K562 (cell line): ENCODE measurements around the gene SRBD1. TPM values are rescaled to one million over a fixed set of nuclear protein-coding genes. Genes with fewer than 3 reads are reported as not detected.

Source experiments
- ATAC-seq: fragments of 200-7000 bp; cut with Tn5 transposase; 3 replicates; pipeline ENCODE4 v1.9.1; 2020; ENCODE audit warnings: moderate library complexity
- BruUV-seq: library from RNA; stranded (reverse); fragments of 400-500 nt; replicated peaks from 2 replicates; lab custom pipeline; 2021; lab: Mats Ljungman, UMichigan
- CTCF ChIA-PET: fragments of 300-600 bp; formaldehyde crosslinking; extraction: SDS; loops from one replicate; lab custom pipeline; 2021; ENCODE audit warnings: low intra/inter-chr PET ratio; lab: Yijun Ruan, JAX
- POLR2A ChIA-PET: fragments of 300-600, 350-650 bp; sonication (Branson Sonifier 250); formaldehyde crosslinking; extraction: SDS; loops from one replicate; lab custom pipeline; 2021; ENCODE audit warnings: antibody characterized with exemption, inconsistent platforms; lab: Yijun Ruan, JAX
- DNase-seq, 4 experiments: peaks; one replicate each; pipeline versions ENCODE4 v3.0.0 to v3.0.0-alpha.2; 2011 to 2018; ENCODE audit warnings: low spot score in 3 of 4, mixed read lengths in 3 of 4; ENCODE audit errors: extremely low read depth in 1 of 4
- FAIRE-seq: peaks from 2 replicates; lab custom pipeline; 2011; peaks lifted over from hg19 to GRCh38; lab: Jason Lieb, UNC
- H2AFZ ChIP-seq: 2 replicates; pipeline ENCODE4 v1.6.0; 2011; ENCODE audit warnings: low read depth, low read length, control low read depth, inconsistent platforms
- H3K27ac ChIP-seq: fragments of 200-600 bp; 3 replicates; pipeline ENCODE4 v1.8.0; 2011; ENCODE audit warnings: low read depth, mild to moderate bottlenecking, control low read depth, inconsistent platforms, low read length, moderate library complexity, mixed read lengths; ENCODE audit errors: extremely low read depth
- H3K27me3 ChIP-seq, 2 experiments: fragments of 300-600 bp in 1 of 2; 2 replicates in 1 of 2; 3 replicates in 1 of 2; pipeline versions ENCODE4 v1.6.0 to v1.8.0; 2011; ENCODE audit warnings: inconsistent platforms in 2 of 2, low read length in 2 of 2, mild to moderate bottlenecking in 1 of 2, mixed read lengths in 1 of 2, moderate library complexity in 1 of 2; ENCODE audit not compliant: control insufficient read depth in 2 of 2, insufficient read depth in 2 of 2
- H3K36me3 ChIP-seq: fragments of 300-600 bp; 3 replicates; pipeline ENCODE4 v1.8.0; 2011; ENCODE audit warnings: mild to moderate bottlenecking, low read length, inconsistent platforms; ENCODE audit not compliant: control insufficient read depth, insufficient read depth
- H3K4me1 ChIP-seq, 2 experiments: fragments of 200-600 bp in 1 of 2; replicated peaks in 1 of 2; 2 replicates in 1 of 2; 3 replicates in 1 of 2; pipeline versions ENCODE4 v1.5.1 to v1.8.0; 2011; ENCODE audit warnings: inconsistent platforms in 2 of 2, low read length in 2 of 2, mild to moderate bottlenecking in 1 of 2, mixed read lengths in 1 of 2, moderate library complexity in 1 of 2; ENCODE audit not compliant: control insufficient read depth in 2 of 2, insufficient read depth in 2 of 2
- H3K4me2 ChIP-seq: 2 replicates; pipeline ENCODE4 v1.6.1; 2011; ENCODE audit warnings: low read length, control low read depth, inconsistent platforms, mixed read lengths; ENCODE audit not compliant: insufficient read depth
- H3K4me3 ChIP-seq: fragments of 200-600 bp; sonication (generic), shearing (Covaris generic); 2 replicates; pipeline ENCODE4 v1.5.1; 2016; ENCODE audit warnings: control low read depth, inconsistent platforms
- H3K79me2 ChIP-seq: fragments of 200-600 bp; 3 replicates; pipeline ENCODE4 v1.8.0; 2011; ENCODE audit warnings: low read length, inconsistent platforms; ENCODE audit not compliant: control insufficient read depth, insufficient read depth
- H3K9ac ChIP-seq, 2 experiments: 2 replicates each; pipeline versions ENCODE4 v1.6.0 to v1.6.1; 2011; ENCODE audit warnings: low read depth in 2 of 2, low read length in 2 of 2, control low read depth in 1 of 2, inconsistent platforms in 1 of 2, mild to moderate bottlenecking in 1 of 2, mixed read lengths in 1 of 2; ENCODE audit not compliant: insufficient read depth in 1 of 2
- H3K9me1 ChIP-seq: one replicate; pipeline ENCODE4 v1.6.0; 2011; ENCODE audit warnings: inconsistent platforms, mild to moderate bottlenecking, low read length, moderate library complexity; ENCODE audit not compliant: control insufficient read depth, insufficient read depth
- H3K9me3 ChIP-seq: replicated peaks from 2 replicates; pipeline ENCODE4 v1.5.1; 2011; ENCODE audit warnings: low read depth, low read length, inconsistent platforms; ENCODE audit not compliant: control insufficient read depth, insufficient read depth
- H4K20me1 ChIP-seq: replicated peaks from 2 replicates; pipeline ENCODE4 v1.6.1; 2011; ENCODE audit warnings: low read length, inconsistent platforms, mixed read lengths; ENCODE audit not compliant: control insufficient read depth, insufficient read depth
- ARID4B ChIP-seq: sonication (generic); formaldehyde crosslinking; IDR thresholded peaks from 2 replicates; pipeline ENCODE4 v1.8.0; 2022; ENCODE audit warnings: mild to moderate bottlenecking, missing genetic modification reagents
- DNMT1 ChIP-seq: fragments of 450-650 bp; IDR thresholded peaks from 2 replicates; pipeline ENCODE4 v1.6.1; 2016; ENCODE audit warnings: antibody characterized with exemption, mild to moderate bottlenecking
- GABPA ChIP-seq: fragments of 200-800 bp; sonication (Bioruptor generic); conservative IDR thresholded peaks from 2 replicates; pipeline ENCODE4 v1.6.1; 2016; ENCODE audit warnings: low read depth, missing genetic modification characterization, missing compliant biosample characterization
- MCM5 ChIP-seq: fragments of 450-650 bp; IDR thresholded peaks from 2 replicates; pipeline ENCODE4 v1.6.1; 2016; ENCODE audit warnings: low read depth
- NCOR1 ChIP-seq: fragments of 450-650 bp; IDR thresholded peaks from 2 replicates; pipeline ENCODE4 v1.6.1; 2016; ENCODE audit warnings: mild to moderate bottlenecking, moderate library complexity
- ZC3H11A ChIP-seq: IDR thresholded peaks from 2 replicates; pipeline ENCODE4 v1.6.1; 2012; ENCODE audit warnings: low read depth, low read length, improper control_type of control experiment
- ZNF764 ChIP-seq: fragments of 250-450 bp; sonication (Bioruptor Pico); IDR thresholded peaks from 2 replicates; pipeline ENCODE4 v1.4.0; 2020; ENCODE audit warnings: low read depth, mild to moderate bottlenecking, moderate library complexity
- WGBS: fragments of 100-300 bp; shearing (Covaris generic); methylation state at CpG from one replicate; pipeline ENCODE4 v1.1.6; 2016; ENCODE audit warnings: low coverage, mixed read lengths; ENCODE audit not compliant: insufficient coverage; ENCODE audit errors: missing lambda C conversion rate; 5-methylcytosine and 5-hydroxymethylcytosine counted together
- in situ Hi-C: fragments of 300-500 bp; cut with MboI; formaldehyde crosslinking; loops from 4 replicates; pipeline ENCODE4 v1.15.0; 2018; ENCODE audit warnings: inconsistent platforms, mixed read lengths
- intact Hi-C: fragments of 100-400 bp; cut with micrococcal nuclease; formaldehyde crosslinking; loops from 2 replicates; pipeline ENCODE4 v1.14.2; 2022
- polyA plus RNA-seq, 8 experiments: library from polyadenylated mRNA; depleted of rRNA in 4 of 8; stranded (reverse) in 5 of 8; unstranded in 3 of 8; fragments of >200 nt; fragmentation: Nextera tagmentation in 2 of 8; fragmentation: Illumina TruSeq in 1 of 8; extraction: Ambion mirVana in 2 of 8; extraction: Trizol in 1 of 8; gene quantifications; 2 replicates each; pipeline versions ENCODE4 v1.2.1 to v1.2.3, GENCODE V29; 2011 to 2014; ENCODE audit warnings: inconsistent platforms in 1 of 8, missing spikeins in 1 of 8
- total RNA-seq, 7 experiments: library from RNA; depleted of rRNA in 6 of 7; stranded (reverse); fragments of >200 nt in 6 of 7; fragmentation: Illumina TruSeq in 2 of 7; extraction: Trizol in 2 of 7; gene quantifications; 2 replicates each; pipeline versions ENCODE4 v1.2.1 to v1.2.3, GENCODE V29; 2011 to 2021; ENCODE audit warnings: low replicate concordance in 1 of 7

Gene SRBD1
- total and polyA plus RNA-seq, 9 of the 15 experiments (the other 6 are each of a cell fraction or from before 2014, with no cell fraction given) = 6.9 to 23.2 (median 14.7) TPM

GRCh38 chr2:45623098-45623497 is 12.0 kb upstream of the SRBD1 start:
- ChIA-PET CTCF (no interaction called here), POLR2A (interaction anchor here (0.9 kb wide), 1 partner anchor 726 kb away, joined by 3 read pairs; no protein-coding TSS in a partner anchor)
- H3K4me3 ChIP-seq = no peak overlapping the region
- H2AFZ ChIP-seq = no peak overlapping the region
- H3K9ac ChIP-seq = no peak overlapping the region
- H3K9me3 ChIP-seq = no peaks in the 10 kb centered on the region; the same call in 1 of the 2 replicates
- BruUV-seq = no TSS peak
- H3K4me1 ChIP-seq = peaks cover 0 to 3% of the 10 kb centered on the region in 2 experiments; a peak in 1 of 5 replicates
- ATAC-seq (peak; percentile 58; the same call in 1 of the 3 replicates), FAIRE-seq (peak; percentile 61), DNase-seq (peak in 1 of 4 experiments; percentile 22)
- peaks cover 0 to 15% of the 10 kb centered on the region in 2 experiments; a peak in 4 of 5 replicates for H3K27me3 ChIP-seq
- intact Hi-C loops = no loop called here
- H4K20me1 ChIP-seq = no peaks in the 10 kb centered on the region
- H3K27ac ChIP-seq = no peak overlapping the region
- no peak overlapping the region for H3K4me2 ChIP-seq
- 8% methylated on average over 3 of the region's 3 CpGs for whole genome bisulfite sequencing
- H3K9me1 ChIP-seq = no peaks in the 10 kb centered on the region
- TF ChIP-seq ZNF764 (CRISPR knock-in tag) (no peak), DNMT1 (no peak), GABPA (tag) (no peak), MCM5 (no peak), ARID4B (CRISPR knock-in tag) (no peak), ZC3H11A (no peak), NCOR1 (no peak)
- TF ChIP-seq, all 486 proteins: peak for 0
- H3K36me3 ChIP-seq = no peaks in the 10 kb centered on the region
- H3K79me2 ChIP-seq = no peaks in the 10 kb centered on the region
- in situ Hi-C loops = no loop called here
